Activated T-helper 2 cell treated with anti-CD3 and anti-CD28 coated beads, Interferon-gamma antibody, Interleukin-2, Interleukin-4, amounts not matched to agents 10 μg/mL and 5 μg/mL and 100 μg/mL, durations not matched to agents 14 hours and 24 hours and 36 hours (primary cell): Measurements from ENCODE around the gene KRTAP10-8. TPM values are rescaled to one million over a fixed set of nuclear protein-coding genes. Genes with fewer than 3 reads are reported as not detected.
"Not testable (repeated sequence)": the region's sequence is repeated elsewhere in the genome, so short reads cannot be mapped to it uniquely, and the experiment has no call there.

Experiments used
- DNase-seq: peaks from one replicate; pipeline ENCODE4 v3.0.0; 2021; ENCODE audit warnings: low spot score
- H3K27ac Mint-ChIP-seq: one replicate; pipeline ENCODE4 v1.8.0; 2021; ENCODE audit warnings: mixed read lengths
- H3K27me3 Mint-ChIP-seq: one replicate; pipeline ENCODE4 v1.8.0; 2021; ENCODE audit warnings: low read depth, mixed read lengths
- H3K36me3 Mint-ChIP-seq: one replicate; pipeline ENCODE4 v1.8.0; 2021; ENCODE audit warnings: low read depth, mixed read lengths
- H3K4me1 Mint-ChIP-seq: one replicate; pipeline ENCODE4 v1.8.0; 2021; ENCODE audit warnings: low read depth, mixed read lengths
- H3K4me3 Mint-ChIP-seq: one replicate; pipeline ENCODE4 v1.8.0; 2021; ENCODE audit warnings: low read depth, mild to moderate bottlenecking, moderate library complexity, mixed read lengths
- H3K9me3 Mint-ChIP-seq: one replicate; pipeline ENCODE4 v1.8.0; 2021; ENCODE audit warnings: mixed read lengths
- intact Hi-C: fragments of 100-400 bp; cut with micrococcal nuclease; formaldehyde crosslinking; loops from one replicate; pipeline ENCODE4 v1.15.1; 2023
- total RNA-seq: library from RNA; stranded (reverse); gene quantifications from 2 replicates; pipeline ENCODE4 v1.2.3, GENCODE V29; 2022

The KRTAP10-8 gene
- total RNA-seq, 1 donor from 2014 or later: not detected

- H3K36me3 Mint-ChIP-seq, DNase-seq, H3K4me1 Mint-ChIP-seq, intact Hi-C loops, H3K27ac Mint-ChIP-seq, H3K27me3 Mint-ChIP-seq, H3K4me3 Mint-ChIP-seq: not testable (repeated sequence)
- H3K9me3 Mint-ChIP-seq: peaks cover 23% of the 10 kb centered on the region
Measured at GRCh38 chr21:44573630-44574456, 38.0 kb upstream of the KRTAP10-8 start, which contains the start of gene KRTAP10-4. TSS of gene KRTAP10-4 (plus strand) at chr21:44573729. CDS start at chr21:44573759, 30 bp downstream.

GRCh38 chr21:44574457-44575306 lies 37.2 kb upstream of the KRTAP10-8 start:
- H3K36me3 Mint-ChIP-seq: no peaks in the 10 kb centered on the region
- intact Hi-C loops: no loop called here
- peaks cover 23% of the 10 kb centered on the region for H3K9me3 Mint-ChIP-seq
- peaks cover 2% of the 10 kb centered on the region for H3K27me3 Mint-ChIP-seq
- no peaks in the 10 kb centered on the region for H3K4me1 Mint-ChIP-seq
- no peak overlapping the region for H3K4me3 Mint-ChIP-seq
- H3K27ac Mint-ChIP-seq: no peak overlapping the region
- DNase-seq: no peak

GRCh38 chr21:44575307-44576024 lies 36.4 kb upstream of the KRTAP10-8 start:
- Mint-ChIP-seq H3K4me1 (no peaks in the 10 kb centered on the region), H3K27ac (no peak overlapping the region), H3K9me3 (peaks cover 29% of the 10 kb centered on the region), H3K4me3 (no peak overlapping the region), H3K36me3 (no peaks in the 10 kb centered on the region), H3K27me3 (peaks cover under 1% of the 10 kb centered on the region)
- intact Hi-C loops: no loop called here
- DNase-seq: no peak

- Mint-ChIP-seq H3K27ac (no peak overlapping the region), H3K9me3 (peaks cover 33% of the 10 kb centered on the region), H3K4me1 (no peaks in the 10 kb centered on the region), H3K27me3 (no peaks in the 10 kb centered on the region), H3K4me3 (no peak overlapping the region), H3K36me3 (no peaks in the 10 kb centered on the region)
- intact Hi-C loops: no loop called here
- no peak for DNase-seq
Measured at GRCh38 chr21:44576025-44576420, 35.9 kb upstream of the KRTAP10-8 start.

GRCh38 chr21:44578371-44579055 lies 33.4 kb upstream of the KRTAP10-8 start:
- Mint-ChIP-seq H3K27me3 (no peaks in the 10 kb centered on the region), H3K36me3 (no peaks in the 10 kb centered on the region), H3K4me3 (no peak overlapping the region), H3K9me3 (peaks cover 48% of the 10 kb centered on the region), H3K4me1 (no peaks in the 10 kb centered on the region), H3K27ac (no peak overlapping the region)
- intact Hi-C loops: no loop called here
- no peak for DNase-seq

GRCh38 chr21:44579056-44579832 lies 32.6 kb upstream of the KRTAP10-8 start:
- H3K27me3 Mint-ChIP-seq: no peaks in the 10 kb centered on the region
- no peak overlapping the region for H3K4me3 Mint-ChIP-seq
- H3K4me1 Mint-ChIP-seq: peaks cover 5% of the 10 kb centered on the region
- H3K27ac Mint-ChIP-seq: no peak overlapping the region
- intact Hi-C loops: no loop called here
- no peaks in the 10 kb centered on the region for H3K36me3 Mint-ChIP-seq
- DNase-seq: no peak
- H3K9me3 Mint-ChIP-seq: peaks cover 48% of the 10 kb centered on the region

GRCh38 chr21:44579833-44580144 lies 32.1 kb upstream of the KRTAP10-8 start:
- no peak for DNase-seq
- intact Hi-C loops: no loop called here
- no peaks in the 10 kb centered on the region for H3K36me3 Mint-ChIP-seq

GRCh38 chr21:44580231-44580821 lies 31.6 kb upstream of the KRTAP10-8 start, which contains the start of gene KRTAP10-5:
TSS of gene KRTAP10-5 (minus strand) at chr21:44580604. CDS start at chr21:44580578, 26 bp downstream.
- H3K4me1 Mint-ChIP-seq, intact Hi-C loops, DNase-seq, H3K4me3 Mint-ChIP-seq, H3K27ac Mint-ChIP-seq, H3K27me3 Mint-ChIP-seq, H3K36me3 Mint-ChIP-seq: not testable (repeated sequence)
- H3K9me3 Mint-ChIP-seq: peaks cover 48% of the 10 kb centered on the region

More at GRCh38 chr21:44579833-44580144, 32.1 kb upstream of the KRTAP10-8 start:
- Mint-ChIP-seq H3K27ac (no peak overlapping the region), H3K4me1 (peaks cover 6% of the 10 kb centered on the region), H3K27me3 (peaks cover 1% of the 10 kb centered on the region), H3K9me3 (peaks cover 48% of the 10 kb centered on the region), H3K4me3 (no peak overlapping the region)

GRCh38 chr21:44581158-44581557 lies 30.7 kb upstream of the KRTAP10-8 start:
- H3K27ac Mint-ChIP-seq: no peak overlapping the region
- no peak overlapping the region for H3K4me3 Mint-ChIP-seq
- H3K4me1 Mint-ChIP-seq: peaks cover 6% of the 10 kb centered on the region
- intact Hi-C loops: no loop called here
- H3K9me3 Mint-ChIP-seq: peaks cover 42% of the 10 kb centered on the region
- no peak for DNase-seq
- no peaks in the 10 kb centered on the region for H3K36me3 Mint-ChIP-seq
- H3K27me3 Mint-ChIP-seq: peaks cover 11% of the 10 kb centered on the region

- peaks cover 12% of the 10 kb centered on the region for H3K27me3 Mint-ChIP-seq
- H3K4me1 Mint-ChIP-seq: peaks cover 6% of the 10 kb centered on the region
Measured at GRCh38 chr21:44582055-44582454, 29.8 kb upstream of the KRTAP10-8 start.

GRCh38 chr21:44583089-44583799 lies 28.6 kb upstream of the KRTAP10-8 start:
- DNase-seq: no peak
- no peak overlapping the region for H3K4me3 Mint-ChIP-seq
- no peaks in the 10 kb centered on the region for H3K36me3 Mint-ChIP-seq
- peaks cover 17% of the 10 kb centered on the region for H3K27me3 Mint-ChIP-seq
- H3K4me1 Mint-ChIP-seq: peaks cover 6% of the 10 kb centered on the region
- intact Hi-C loops: no loop called here
- no peak overlapping the region for H3K27ac Mint-ChIP-seq
- peaks cover 28% of the 10 kb centered on the region for H3K9me3 Mint-ChIP-seq

More at GRCh38 chr21:44582055-44582454, 29.8 kb upstream of the KRTAP10-8 start:
- H3K27ac Mint-ChIP-seq: no peak overlapping the region
- DNase-seq: no peak
- no peak overlapping the region for H3K4me3 Mint-ChIP-seq
- intact Hi-C loops: no loop called here
- H3K9me3 Mint-ChIP-seq: peaks cover 38% of the 10 kb centered on the region
- no peaks in the 10 kb centered on the region for H3K36me3 Mint-ChIP-seq
